Epithelial cell of esophagus (primary cell): ENCODE results near the gene UBA7.

Source experiments
- DNase-seq: peaks from one replicate; pipeline ENCODE4 v3.0.0; 2010; ENCODE audit warnings: low read depth
- H3K4me3 ChIP-seq: 2 replicates; pipeline ENCODE4 v1.5.1; 2011; ENCODE audit warnings: mild to moderate bottlenecking, low read length, control low read depth
- TF ChIP-seq, protein P1 (sequence below): IDR thresholded peaks from 2 replicates; pipeline ENCODE4 v1.5.1; 2011; ENCODE audit warnings: low read depth, mild to moderate bottlenecking, low read length, control low read depth, inconsistent platforms; ENCODE audit not compliant: insufficient read depth; ENCODE audit errors: missing control alignments

Gene UBA7

DNA sequence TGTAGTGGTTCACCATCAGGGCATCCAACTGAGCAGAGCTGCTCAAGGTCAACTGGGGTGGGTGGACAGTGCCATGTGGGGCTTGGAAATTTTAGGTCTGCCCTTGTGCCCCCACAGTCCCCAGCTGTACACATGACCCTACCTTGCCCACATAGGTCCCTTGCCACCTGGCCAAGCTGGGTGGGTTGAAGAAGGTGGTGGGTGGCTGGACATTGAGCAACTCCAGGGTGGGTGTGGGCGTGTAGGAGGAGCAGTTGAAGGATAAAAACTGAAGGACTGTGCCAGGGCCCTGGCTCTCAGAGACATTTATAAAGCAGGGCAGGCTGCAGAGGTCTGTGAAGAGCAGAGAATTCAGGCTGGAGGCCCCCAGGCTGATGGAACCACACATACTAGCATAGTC is 14.6 kb downstream of the UBA7 start:
- no peak overlapping the region for H3K4me3 ChIP-seq
- TF ChIP-seq, protein P1, sequence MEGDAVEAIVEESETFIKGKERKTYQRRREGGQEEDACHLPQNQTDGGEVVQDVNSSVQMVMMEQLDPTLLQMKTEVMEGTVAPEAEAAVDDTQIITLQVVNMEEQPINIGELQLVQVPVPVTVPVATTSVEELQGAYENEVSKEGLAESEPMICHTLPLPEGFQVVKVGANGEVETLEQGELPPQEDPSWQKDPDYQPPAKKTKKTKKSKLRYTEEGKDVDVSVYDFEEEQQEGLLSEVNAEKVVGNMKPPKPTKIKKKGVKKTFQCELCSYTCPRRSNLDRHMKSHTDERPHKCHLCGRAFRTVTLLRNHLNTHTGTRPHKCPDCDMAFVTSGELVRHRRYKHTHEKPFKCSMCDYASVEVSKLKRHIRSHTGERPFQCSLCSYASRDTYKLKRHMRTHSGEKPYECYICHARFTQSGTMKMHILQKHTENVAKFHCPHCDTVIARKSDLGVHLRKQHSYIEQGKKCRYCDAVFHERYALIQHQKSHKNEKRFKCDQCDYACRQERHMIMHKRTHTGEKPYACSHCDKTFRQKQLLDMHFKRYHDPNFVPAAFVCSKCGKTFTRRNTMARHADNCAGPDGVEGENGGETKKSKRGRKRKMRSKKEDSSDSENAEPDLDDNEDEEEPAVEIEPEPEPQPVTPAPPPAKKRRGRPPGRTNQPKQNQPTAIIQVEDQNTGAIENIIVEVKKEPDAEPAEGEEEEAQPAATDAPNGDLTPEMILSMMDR, result no peak
- DNase-seq, result no peak

DNA sequence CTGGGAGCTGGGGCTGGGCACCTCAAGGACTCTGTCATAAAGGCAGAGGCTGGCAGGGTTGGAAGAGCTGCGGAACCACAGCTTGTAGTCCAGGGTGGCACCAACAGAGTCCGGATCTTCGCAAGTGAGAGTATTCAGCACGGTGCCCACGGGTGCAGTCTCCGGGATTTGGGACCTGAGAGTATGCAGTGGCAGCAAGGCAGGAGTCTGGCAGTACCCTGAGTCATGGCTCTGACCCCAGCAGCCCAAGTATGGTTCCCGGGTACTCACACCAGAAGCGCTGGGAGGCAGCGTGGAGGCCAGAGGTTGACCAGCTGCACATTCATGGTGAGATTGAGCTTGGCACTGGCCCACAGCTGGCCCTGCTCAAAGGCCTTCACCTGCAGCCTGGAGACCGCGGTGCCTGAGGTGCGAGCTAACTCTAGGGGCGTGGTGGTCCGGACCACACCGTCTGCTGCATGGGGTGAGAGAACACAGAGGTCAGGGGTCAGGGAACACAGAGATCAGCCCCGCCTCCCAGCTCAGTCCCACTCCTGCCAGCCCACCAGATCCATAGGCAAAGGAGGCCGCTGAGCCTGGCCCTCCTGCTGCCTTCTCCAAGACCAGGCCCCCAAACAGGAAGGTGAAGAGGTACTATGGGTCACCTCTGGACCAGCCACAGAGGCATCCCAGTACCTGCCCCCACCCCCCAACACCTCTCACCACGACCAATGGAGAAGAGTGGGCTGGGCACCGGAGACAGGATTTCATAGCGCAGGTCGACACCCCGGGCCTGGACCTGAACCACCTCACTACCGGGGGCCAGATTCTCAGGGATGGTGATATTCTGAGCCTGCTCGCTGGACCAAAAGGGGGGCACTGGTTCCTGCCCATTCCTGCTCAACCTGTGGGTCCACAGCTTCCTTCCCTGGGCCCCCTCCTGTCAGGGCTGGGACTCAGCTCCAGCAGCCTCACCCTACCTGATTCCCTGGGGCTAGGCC is 18.5 kb downstream of the UBA7 start:
- TF ChIP-seq, protein P1, result no peak
- no peak overlapping the region for H3K4me3 ChIP-seq
- no peak for DNase-seq

DNA sequence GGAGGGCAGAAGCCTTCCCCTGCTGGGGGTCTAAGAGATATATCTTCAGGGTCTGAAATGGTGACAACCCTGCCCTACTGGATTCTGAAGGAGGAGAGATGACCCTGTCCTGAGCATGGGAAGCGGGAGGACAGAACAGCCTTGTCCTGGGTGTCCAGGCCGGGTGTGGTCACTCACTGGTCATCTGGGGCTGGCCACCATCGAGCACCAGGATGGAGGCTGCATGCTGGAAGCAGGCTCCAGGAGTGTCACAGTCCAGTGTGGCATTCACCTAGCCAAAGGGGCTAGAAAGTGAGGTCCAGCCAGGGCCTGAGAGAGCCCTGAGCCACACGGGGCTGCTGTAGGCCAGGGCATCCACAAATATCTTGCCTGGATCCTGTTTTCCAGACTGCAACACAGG is 19.3 kb downstream of the UBA7 start:
- TF ChIP-seq, protein P1, result no peak
- DNase-seq, result no peak
- no peak overlapping the region for H3K4me3 ChIP-seq

DNA sequence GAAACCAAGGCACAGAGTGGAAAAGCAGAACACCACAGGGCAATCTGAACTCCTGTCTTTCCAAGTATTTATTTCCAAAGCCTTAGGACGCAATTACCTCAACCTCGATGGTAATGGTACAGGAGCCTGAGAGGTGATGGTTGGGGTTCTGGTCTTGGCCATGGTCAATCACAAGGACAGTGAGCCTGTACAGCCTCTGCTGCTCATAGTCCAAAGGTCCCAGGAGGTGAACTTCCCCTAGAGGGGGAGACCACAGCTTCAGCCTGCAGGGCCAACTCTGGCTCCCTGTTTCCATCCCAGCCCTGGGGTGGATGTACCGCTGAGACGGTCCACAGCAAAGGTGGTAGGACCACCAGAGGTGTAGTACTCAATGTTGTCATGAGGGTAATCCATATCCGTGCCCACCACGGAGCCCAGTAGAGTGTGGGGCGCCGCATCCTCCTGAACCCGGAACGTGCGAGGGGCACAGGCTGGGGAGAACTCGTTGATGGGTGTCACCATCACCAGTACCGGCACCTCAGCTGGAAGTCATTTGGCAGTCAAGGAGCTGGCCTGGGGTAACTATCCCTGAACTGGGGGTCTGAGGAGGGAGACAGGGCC is 20.2 kb downstream of the UBA7 start:
- TF ChIP-seq, protein P1, result no peak
- no peak overlapping the region for H3K4me3 ChIP-seq
- DNase-seq, result no peak

DNA sequence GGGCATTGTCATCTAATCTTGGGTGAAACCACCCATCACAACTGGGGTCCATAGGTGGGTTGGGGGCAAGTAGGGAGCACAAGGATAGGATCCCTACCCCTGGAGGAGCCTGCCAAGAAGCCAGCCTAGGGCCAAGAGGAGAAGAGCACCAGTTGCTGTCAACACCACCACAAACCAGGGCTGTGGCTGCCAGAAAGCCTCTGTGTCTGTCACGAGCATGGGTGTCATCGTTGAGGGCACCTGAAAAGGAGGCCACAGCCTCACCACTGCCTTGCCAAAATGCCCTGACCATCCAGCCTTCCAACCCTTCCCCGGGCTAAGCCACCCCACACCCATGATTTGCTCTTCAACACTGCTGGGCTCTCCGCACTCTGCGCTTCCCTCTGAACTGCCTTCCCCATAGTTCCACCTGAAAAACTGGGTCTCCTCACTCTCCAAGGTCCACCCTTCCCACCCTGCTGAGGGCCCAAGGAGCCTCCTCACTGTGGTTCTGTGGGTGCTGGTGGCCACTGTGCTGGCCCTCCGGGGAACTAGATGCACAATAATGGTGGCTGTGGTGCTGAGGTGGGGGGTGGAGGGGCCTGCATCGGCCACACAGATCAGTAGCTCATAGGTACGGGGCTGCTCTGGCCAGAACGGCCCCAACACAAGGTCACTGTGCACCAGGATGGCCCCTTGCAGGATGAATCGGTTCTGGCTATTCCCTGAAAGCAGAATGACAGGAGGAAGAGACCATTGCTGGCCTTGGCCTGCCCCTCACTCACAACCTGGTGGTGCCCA is 21.2 kb downstream of the UBA7 start:
- TF ChIP-seq, protein P1, result no peak
- no peak for DNase-seq
- H3K4me3 ChIP-seq, result no peak overlapping the region

DNA sequence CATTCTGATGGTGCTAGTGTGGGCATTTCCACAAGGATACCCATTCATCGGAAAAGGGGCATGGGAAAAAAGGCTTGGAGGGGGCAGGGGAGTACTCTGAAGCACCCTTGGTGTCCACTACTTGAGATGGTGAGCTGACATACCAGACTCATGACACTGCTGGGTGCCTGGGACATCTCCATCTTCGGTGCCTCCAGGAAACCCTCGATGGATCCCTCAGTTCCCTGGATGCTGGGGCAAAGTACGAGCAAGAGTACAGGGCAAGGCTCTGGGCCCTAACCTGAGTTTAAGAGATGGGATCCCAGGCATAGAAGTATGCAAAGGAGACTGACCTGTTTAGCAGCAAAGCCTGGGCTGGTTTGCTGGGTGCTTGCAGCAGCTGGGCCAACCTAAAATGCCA is 22.2 kb downstream of the UBA7 start:
- H3K4me3 ChIP-seq, result no peak overlapping the region
- DNase-seq, result no peak
- TF ChIP-seq, protein P1, result no peak
